GM23248 (cell line): Measurements from ENCODE around the gene CPVL. TPM values are rescaled to one million over a fixed set of nuclear protein-coding genes. Genes with fewer than 3 reads are reported as not detected.

Source experiments
- DNase-seq: peaks from one replicate; pipeline ENCODE4 v3.0.0-alpha.2; 2015
- H2AFZ ChIP-seq: fragments of 200-600 bp; sonication (generic); 2 replicates; pipeline ENCODE4 v1.6.1; 2016; ENCODE audit warnings: antibody characterized with exemption
- H3F3A ChIP-seq: fragments of 200-600 bp; sonication (generic); 2 replicates; pipeline ENCODE4 v1.6.1; 2016; ENCODE audit warnings: mild to moderate bottlenecking, antibody characterized with exemption, mixed run types; ENCODE audit not compliant: insufficient read depth
- H3K27ac ChIP-seq: fragments of 200-600 bp; sonication (generic); 2 replicates; pipeline ENCODE4 v1.5.1; 2016; ENCODE audit warnings: mild to moderate bottlenecking
- H3K27me3 ChIP-seq: fragments of 200-600 bp; sonication (generic); replicated peaks from 2 replicates; pipeline ENCODE4 v1.6.1; 2016; ENCODE audit warnings: mild to moderate bottlenecking; ENCODE audit not compliant: insufficient read depth
- H3K36me3 ChIP-seq: fragments of 200-600 bp; sonication (generic); 2 replicates; pipeline ENCODE4 v1.6.1; 2016; ENCODE audit warnings: low read depth, mild to moderate bottlenecking
- H3K4me1 ChIP-seq: fragments of 200-600 bp; sonication (generic); 2 replicates; pipeline ENCODE4 v1.6.1; 2016; ENCODE audit warnings: mild to moderate bottlenecking; ENCODE audit not compliant: insufficient read depth
- H3K4me2 ChIP-seq: fragments of 200-600 bp; sonication (generic); one replicate; pipeline ENCODE4 v1.6.1; 2016; ENCODE audit warnings: mild to moderate bottlenecking; ENCODE audit not compliant: unreplicated experiment
- H3K4me3 ChIP-seq: fragments of 200-600 bp; sonication (generic); 2 replicates; pipeline ENCODE4 v1.5.1; 2016; ENCODE audit warnings: mild to moderate bottlenecking
- H3K79me2 ChIP-seq: fragments of 200-600 bp; sonication (generic); 2 replicates; pipeline ENCODE4 v1.6.1; 2016; ENCODE audit warnings: mild to moderate bottlenecking; ENCODE audit not compliant: insufficient read depth
- H3K9ac ChIP-seq: fragments of 200-600 bp; sonication (generic); 2 replicates; pipeline ENCODE4 v1.6.1; 2016; ENCODE audit warnings: mild to moderate bottlenecking
- H3K9me2 ChIP-seq: fragments of 200-600 bp; sonication (generic); 2 replicates; pipeline ENCODE4 v1.6.1; 2016; ENCODE audit warnings: mixed run types, mild to moderate bottlenecking, moderate library complexity; ENCODE audit not compliant: insufficient read depth
- H3K9me3 ChIP-seq: fragments of 200-600 bp; sonication (generic); one replicate; pipeline ENCODE4 v1.6.1; 2017; ENCODE audit warnings: low read depth
- H4K20me1 ChIP-seq: fragments of 200-600 bp; sonication (generic); 2 replicates; pipeline ENCODE4 v1.6.0; 2016; ENCODE audit not compliant: insufficient read depth
- EZH2 ChIP-seq: fragments of 200-600 bp; sonication (generic); IDR thresholded peaks from 2 replicates; pipeline ENCODE4 v1.6.1; 2018; ENCODE audit warnings: antibody characterized with exemption, mild to moderate bottlenecking; ENCODE audit not compliant: insufficient read depth, poor library complexity, severe bottlenecking
- EZH2phosphoT487 ChIP-seq: fragments of 200-600 bp; sonication (generic); IDR thresholded peaks from 2 replicates; pipeline ENCODE4 v1.6.1; 2018; ENCODE audit warnings: antibody characterized with exemption, moderate library complexity, mild to moderate bottlenecking, low read depth; ENCODE audit not compliant: insufficient read depth
- WGBS, 2 experiments: methylation state at CpG; one replicate each; pipeline ENCODE4 v1.1.6; 2015 to 2017; ENCODE audit warnings: low lambda C conversion rate in 2 of 2, low coverage in 1 of 2; ENCODE audit errors: missing lambda C conversion rate in 2 of 2; 5-methylcytosine and 5-hydroxymethylcytosine counted together
- in situ Hi-C: fragments of 300-500 bp; cut with MboI; formaldehyde crosslinking; loops from 2 replicates; pipeline ENCODE4 v1.15.0; 2020
- polyA plus RNA-seq: library from polyadenylated mRNA; unstranded; fragments of >200 nt; fragmentation: Nextera tagmentation; extraction: Ambion mirVana; gene quantifications from 2 replicates; pipeline ENCODE4 v1.2.1, GENCODE V29; 2016
- total RNA-seq: library from RNA; depleted of rRNA; stranded (reverse); fragments of >200 nt; shearing (Covaris generic); gene quantifications from 2 replicates; pipeline ENCODE4 v1.2.3, GENCODE V29; 2014

CPVL gene
- total and polyA plus RNA-seq, 2 experiments from 2014 or later = not detected

- Histone ChIP-seq H2AFZ (no peak overlapping the region), H3K27me3 (no peaks in the 10 kb centered on the region; the same call in 1 of the 2 replicates), H3K9me2 (no peaks in the 10 kb centered on the region), H3K4me1 (no peaks in the 10 kb centered on the region), H3K79me2 (no peaks in the 10 kb centered on the region), H3K9ac (no peak overlapping the region), H3K9me3 (no peaks in the 10 kb centered on the region), H3K27ac (no peak overlapping the region), H3K36me3 (no peaks in the 10 kb centered on the region), H3K4me2 (no peak overlapping the region), H4K20me1 (no peaks in the 10 kb centered on the region), H3K4me3 (no peak overlapping the region), H3F3A (no peaks in the 10 kb centered on the region)
- DNase-seq = no peak
- in situ Hi-C loops = no loop called here
- WGBS, 2 experiments = 63 to 71% methylated on average over 3 of the region's 3 CpGs
- TF ChIP-seq EZH2phosphoT487 (no peak), EZH2 (no peak)
These were observed 172.7 kb downstream of the CPVL start for GRCh38 chr7:28973591-28973990.

- Histone ChIP-seq H3K79me2 (no peaks in the 10 kb centered on the region), H3K4me2 (no peak overlapping the region), H3K9ac (no peak overlapping the region), H2AFZ (no peak overlapping the region), H3K9me3 (no peaks in the 10 kb centered on the region), H4K20me1 (no peaks in the 10 kb centered on the region), H3K27me3 (no peaks in the 10 kb centered on the region), H3F3A (no peaks in the 10 kb centered on the region), H3K27ac (no peak overlapping the region), H3K9me2 (no peaks in the 10 kb centered on the region), H3K36me3 (no peaks in the 10 kb centered on the region), H3K4me1 (no peaks in the 10 kb centered on the region), H3K4me3 (no peak overlapping the region)
- TF ChIP-seq EZH2 (no peak), EZH2phosphoT487 (no peak)
- in situ Hi-C loops = no loop called here
- DNase-seq = no peak
- WGBS, 2 experiments = 50 to 57% methylated on average over 2 of the region's 2 CpGs
These were observed 182.3 kb downstream of the CPVL start for GRCh38 chr7:28964056-28964455.

- H3K4me2 ChIP-seq = no peak overlapping the region
- H3K27me3 ChIP-seq = peaks cover 8% of the 10 kb centered on the region; the same call in 1 of the 2 replicates
- WGBS, 2 experiments = 67 to 82% methylated on average over 5 of the region's 5 CpGs
- no peak for TF ChIP-seq EZH2phosphoT487
- TF ChIP-seq EZH2 = no peak
- H3K9me2 ChIP-seq = no peaks in the 10 kb centered on the region
- no peaks in the 10 kb centered on the region for H3K79me2 ChIP-seq
- H4K20me1 ChIP-seq = no peaks in the 10 kb centered on the region
- no peak overlapping the region for H3K4me3 ChIP-seq
- no peak for DNase-seq
- H3K4me1 ChIP-seq = no peaks in the 10 kb centered on the region
- no peak overlapping the region for H3K9ac ChIP-seq
- no peak overlapping the region for H2AFZ ChIP-seq
- no peaks in the 10 kb centered on the region for H3F3A ChIP-seq
- H3K9me3 ChIP-seq = no peaks in the 10 kb centered on the region
- in situ Hi-C loops = no loop called here
- H3K36me3 ChIP-seq = no peaks in the 10 kb centered on the region
- H3K27ac ChIP-seq = no peak overlapping the region
These were observed 184.4 kb downstream of the CPVL start for GRCh38 chr7:28961972-28962371.

GRCh38 chr7:28960071-28960840 is 186.1 kb downstream of the CPVL start:
- Histone ChIP-seq H3K9me3 (no peaks in the 10 kb centered on the region), H3K27me3 (peaks cover 24% of the 10 kb centered on the region; the same call in 1 of the 2 replicates)
- TF ChIP-seq EZH2 (no peak), EZH2phosphoT487 (no peak)

More at GRCh38 chr7:28960071-28960840, 186.1 kb downstream of the CPVL start:
- no peak overlapping the region for H3K4me2 ChIP-seq
- no peaks in the 10 kb centered on the region for H3K9me2 ChIP-seq
- in situ Hi-C loops = no loop called here
- no peak overlapping the region for H3K9ac ChIP-seq
- H2AFZ ChIP-seq = no peak overlapping the region
- no peaks in the 10 kb centered on the region for H3F3A ChIP-seq
- no peaks in the 10 kb centered on the region for H3K36me3 ChIP-seq
- no peaks in the 10 kb centered on the region for H4K20me1 ChIP-seq
- no peak overlapping the region for H3K27ac ChIP-seq
- no peaks in the 10 kb centered on the region for H3K79me2 ChIP-seq
- DNase-seq = peak; percentile 13
- 77 to 86% methylated on average over 7 of the region's 7 CpGs for WGBS, 2 experiments
- no peak overlapping the region for H3K4me3 ChIP-seq
- no peaks in the 10 kb centered on the region for H3K4me1 ChIP-seq
